Measurements from ENCODE around the gene SH3PXD2A. TPM values are rescaled to one million over a fixed set of nuclear protein-coding genes. Genes with fewer than 3 reads are reported as not detected.
A peak's percentile ranks its signal among the peaks of the same experiment; 100 is the strongest.

SH3PXD2A gene
- total RNA-seq, 1 donor from 2014 or later, result 56.2 TPM

- H3K4me1 ChIP-seq, result peaks cover 19% of the 10 kb centered on the region
- intact Hi-C loops (cut with DNase I), result no loop called here
- H3K27ac ChIP-seq, result no peak overlapping the region
- H3K4me3 ChIP-seq, result no peak overlapping the region
- TF ChIP-seq CTCF (IDR thresholded peaks at IDR 0.05), result no peak
- no peak for TF ChIP-seq POLR2A (IDR thresholded peaks at IDR 0.05)
- no peak for TF ChIP-seq POLR2AphosphoS5 (IDR thresholded peaks at IDR 0.05; ENCODE audit: insufficient read depth in 1 of 2, low read depth in 1 of 2)
- DNase-seq (ENCODE audit: extremely low spot score in 2 of 2), result peak in 1 of 2 donors; percentile 49
- H3K27me3 ChIP-seq, result no peaks in the 10 kb centered on the region
- H3K9me3 ChIP-seq, result no peaks in the 10 kb centered on the region
- no peaks in the 10 kb centered on the region for H3K36me3 ChIP-seq
Measured at GRCh38 chr10:103546401-103546800, 309.0 kb downstream of the SH3PXD2A start.

- peaks cover 19% of the 10 kb centered on the region for H3K4me1 ChIP-seq
- H3K27ac ChIP-seq, result no peak overlapping the region
- H3K27me3 ChIP-seq, result no peaks in the 10 kb centered on the region
- peak; percentile 67 for DNase-seq (ENCODE audit: extremely low spot score in 2 of 2)
- H3K4me3 ChIP-seq, result no peak overlapping the region
- H3K9me3 ChIP-seq, result no peaks in the 10 kb centered on the region
- intact Hi-C loops (cut with DNase I), result no loop called here
- H3K36me3 ChIP-seq, result no peaks in the 10 kb centered on the region
- no peak for TF ChIP-seq POLR2A (IDR thresholded peaks at IDR 0.05)
- TF ChIP-seq CTCF (IDR thresholded peaks at IDR 0.05), result no peak
- no peak for TF ChIP-seq POLR2AphosphoS5 (IDR thresholded peaks at IDR 0.05; ENCODE audit: insufficient read depth in 1 of 2, low read depth in 1 of 2)
Measured at GRCh38 chr10:103545771-103546281, 309.6 kb downstream of the SH3PXD2A start.

DNA sequence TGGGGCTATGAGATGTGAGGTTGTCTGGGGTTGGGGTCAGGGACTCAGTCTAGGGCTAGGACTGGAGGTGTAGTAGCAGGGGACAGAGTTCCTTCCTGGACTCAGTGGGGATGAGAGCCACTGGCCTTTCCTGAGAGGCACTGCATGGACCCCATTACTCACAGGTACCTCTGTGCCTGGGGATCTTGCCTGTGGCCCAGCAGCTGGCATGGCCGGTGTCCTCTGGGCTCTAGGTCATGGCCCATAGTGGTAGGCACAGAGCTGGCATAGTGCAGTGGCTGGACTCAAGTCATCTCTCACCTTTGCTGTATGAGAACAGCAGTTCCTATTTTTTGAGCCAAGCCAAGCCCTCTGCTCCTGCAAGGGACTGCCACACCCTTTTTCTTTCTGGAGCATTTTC, 310.0 kb downstream of the SH3PXD2A start:
- Histone ChIP-seq H3K4me1 (peaks cover 19% of the 10 kb centered on the region), H3K27me3 (no peaks in the 10 kb centered on the region), H3K36me3 (no peaks in the 10 kb centered on the region), H3K4me3 (no peak overlapping the region), H3K9me3 (no peaks in the 10 kb centered on the region), H3K27ac (no peak overlapping the region)
- intact Hi-C loops (cut with DNase I), result no loop called here
- peak in 1 of 2 donors; percentile 72 for DNase-seq (ENCODE audit: extremely low spot score in 2 of 2)
- TF ChIP-seq POLR2A (IDR thresholded peaks at IDR 0.05) (no peak), CTCF (IDR thresholded peaks at IDR 0.05) (no peak), POLR2AphosphoS5 (IDR thresholded peaks at IDR 0.05; ENCODE audit: insufficient read depth in 1 of 2, low read depth in 1 of 2) (no peak)

DNA sequence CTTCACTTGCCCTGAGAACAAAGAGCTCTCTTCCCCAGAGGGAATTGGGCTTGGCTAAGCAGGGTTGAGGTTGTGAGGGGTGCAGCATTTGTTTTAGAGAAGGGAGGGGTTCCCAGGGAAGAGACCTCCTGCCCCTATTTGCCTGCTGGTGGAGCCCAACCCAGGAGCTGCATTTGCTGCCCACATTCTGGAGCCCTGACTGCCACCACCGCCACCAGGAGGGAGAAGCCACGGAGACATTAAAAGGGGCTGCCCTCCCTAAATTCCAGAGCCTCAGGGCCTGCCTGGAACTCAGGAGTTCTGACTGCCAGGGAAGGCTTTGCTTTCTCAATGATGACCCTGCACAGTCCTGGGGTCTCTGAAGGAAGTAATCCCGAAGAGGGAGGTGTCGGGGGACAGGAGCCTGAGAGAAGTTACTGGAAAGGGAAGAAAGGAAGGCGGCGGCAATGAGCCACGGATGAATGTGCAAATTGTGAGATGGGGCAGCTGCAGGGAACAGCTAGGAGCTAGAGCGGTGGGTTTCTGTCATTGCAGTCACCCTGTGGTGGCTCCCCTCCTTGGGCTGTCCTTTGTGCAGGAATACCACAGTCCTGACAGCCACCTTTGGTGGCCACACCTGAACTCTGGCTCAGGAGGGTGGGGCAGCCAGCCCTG, 310.6 kb downstream of the SH3PXD2A start:
- Histone ChIP-seq H3K27ac (no peak overlapping the region), H3K4me3 (no peak overlapping the region), H3K36me3 (no peaks in the 10 kb centered on the region), H3K27me3 (no peaks in the 10 kb centered on the region), H3K9me3 (no peaks in the 10 kb centered on the region), H3K4me1 (peaks cover 19% of the 10 kb centered on the region)
- intact Hi-C loops (cut with DNase I), result no loop called here
- TF ChIP-seq POLR2AphosphoS5 (IDR thresholded peaks at IDR 0.05; ENCODE audit: insufficient read depth in 1 of 2, low read depth in 1 of 2), result no peak
- no peak for TF ChIP-seq CTCF (IDR thresholded peaks at IDR 0.05)
- TF ChIP-seq POLR2A (IDR thresholded peaks at IDR 0.05), result no peak
- DNase-seq (ENCODE audit: extremely low spot score in 2 of 2), result peak in 1 of 2 donors; percentile 67

Small RNAs within 50 kb of the gene (small RNA-seq; reads per million reads assigned to genes)
- gene RF00019, result not detected

Other genes with a start within 250 kb of the SH3PXD2A start
- 22.3 TPM for gene STN1, start 62.6 kb upstream of the SH3PXD2A start, total RNA-seq
- gene SLK, start 111.6 kb upstream of the SH3PXD2A start, total RNA-seq, result 50.1 TPM
- gene COL17A1, start 230.3 kb upstream of the SH3PXD2A start, total RNA-seq, result 149 TPM